Tibial nerve (tissue), 3 donors: ENCODE data around the gene AUTS2.

Experiments used
- POLR2A ChIP-seq, 2 donors: fragments of 450-650 bp; IDR thresholded peaks; one replicate each; pipeline ENCODE4 v1.6.1; 2017; ENCODE audit warnings: antibody characterized with exemption in 2 of 2, mild to moderate bottlenecking in 2 of 2, moderate library complexity in 2 of 2
- TF ChIP-seq, protein P1 (sequence below), 5 experiments: fragments of 200-600 bp in 3 of 5; fragments of 450-650 bp in 2 of 5; sonication (generic) in 3 of 5; IDR thresholded peaks; one replicate each; pipeline ENCODE4 v1.5.1; 2016 to 2019; ENCODE audit warnings: antibody characterized with exemption in 5 of 5, mild to moderate bottlenecking in 3 of 5, moderate library complexity in 2 of 5

GRCh38 chr7:70390251-70390650 is 792.0 kb downstream of the AUTS2 start:
- TF ChIP-seq, protein P1, sequence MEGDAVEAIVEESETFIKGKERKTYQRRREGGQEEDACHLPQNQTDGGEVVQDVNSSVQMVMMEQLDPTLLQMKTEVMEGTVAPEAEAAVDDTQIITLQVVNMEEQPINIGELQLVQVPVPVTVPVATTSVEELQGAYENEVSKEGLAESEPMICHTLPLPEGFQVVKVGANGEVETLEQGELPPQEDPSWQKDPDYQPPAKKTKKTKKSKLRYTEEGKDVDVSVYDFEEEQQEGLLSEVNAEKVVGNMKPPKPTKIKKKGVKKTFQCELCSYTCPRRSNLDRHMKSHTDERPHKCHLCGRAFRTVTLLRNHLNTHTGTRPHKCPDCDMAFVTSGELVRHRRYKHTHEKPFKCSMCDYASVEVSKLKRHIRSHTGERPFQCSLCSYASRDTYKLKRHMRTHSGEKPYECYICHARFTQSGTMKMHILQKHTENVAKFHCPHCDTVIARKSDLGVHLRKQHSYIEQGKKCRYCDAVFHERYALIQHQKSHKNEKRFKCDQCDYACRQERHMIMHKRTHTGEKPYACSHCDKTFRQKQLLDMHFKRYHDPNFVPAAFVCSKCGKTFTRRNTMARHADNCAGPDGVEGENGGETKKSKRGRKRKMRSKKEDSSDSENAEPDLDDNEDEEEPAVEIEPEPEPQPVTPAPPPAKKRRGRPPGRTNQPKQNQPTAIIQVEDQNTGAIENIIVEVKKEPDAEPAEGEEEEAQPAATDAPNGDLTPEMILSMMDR (IDR thresholded peaks at IDR 0.05), result no peak
- no peak for TF ChIP-seq POLR2A (IDR thresholded peaks at IDR 0.05)
